Loucy (cell line): Measurements from ENCODE around the gene LRRC71.

Experiments used
- CTCF ChIP-seq: fragments of 200-600 bp; sonication (generic); conservative IDR thresholded peaks from 2 replicates; pipeline ENCODE4 v1.5.1; 2014; ENCODE audit warnings: mild to moderate bottlenecking, antibody characterized with exemption, low read length
- EZH2phosphoT487 ChIP-seq: fragments of 200-600 bp; IDR thresholded peaks from 2 replicates; pipeline ENCODE4 v1.6.1; 2018; ENCODE audit warnings: antibody characterized with exemption, mild to moderate bottlenecking, moderate library complexity, borderline replicate concordance

GRCh38 chr1:156911577-156912298 lies 8.7 kb upstream of the LRRC71 start:
- no peak for TF ChIP-seq CTCF
- TF ChIP-seq EZH2phosphoT487: no peak
